ENCODE measurements around the gene DPY19L2.
"Not testable (repeated sequence)": the region's sequence is repeated elsewhere in the genome, so short reads cannot be mapped to it uniquely, and the experiment has no call there.

Gene DPY19L2

GRCh38 chr12:63654481-63654880 is 13.8 kb downstream of the DPY19L2 start:
- not testable (repeated sequence) for H3K27ac Mint-ChIP-seq (ENCODE audit: low read depth); H3K36me3 Mint-ChIP-seq (ENCODE audit: insufficient read depth); DNase-seq (ENCODE audit: low spot score in 2 of 2); H3K4me1 Mint-ChIP-seq; ATAC-seq (replicated peaks; ENCODE audit: extremely low read depth, poor library complexity, severe bottlenecking); H3K4me3 Mint-ChIP-seq; H3K9me3 Mint-ChIP-seq
- peaks cover 17% of the 10 kb centered on the region for H3K27me3 Mint-ChIP-seq

GRCh38 chr12:63649517-63649916 is 18.8 kb downstream of the DPY19L2 start:
- H3K36me3 Mint-ChIP-seq (ENCODE audit: insufficient read depth); H3K4me1 Mint-ChIP-seq; ATAC-seq (replicated peaks; ENCODE audit: extremely low read depth, poor library complexity, severe bottlenecking); H3K4me3 Mint-ChIP-seq; H3K27ac Mint-ChIP-seq (ENCODE audit: low read depth); DNase-seq (ENCODE audit: low spot score in 2 of 2); H3K9me3 Mint-ChIP-seq: not testable (repeated sequence)
- H3K27me3 Mint-ChIP-seq: peaks cover 11% of the 10 kb centered on the region

GRCh38 chr12:63643381-63644140 is 24.7 kb downstream of the DPY19L2 start:
- H3K27me3 Mint-ChIP-seq; H3K27ac Mint-ChIP-seq (ENCODE audit: low read depth); H3K9me3 Mint-ChIP-seq; H3K4me1 Mint-ChIP-seq; DNase-seq (ENCODE audit: low spot score in 2 of 2); H3K36me3 Mint-ChIP-seq (ENCODE audit: insufficient read depth); H3K4me3 Mint-ChIP-seq; ATAC-seq (replicated peaks; ENCODE audit: extremely low read depth, poor library complexity, severe bottlenecking): not testable (repeated sequence)

DNA sequence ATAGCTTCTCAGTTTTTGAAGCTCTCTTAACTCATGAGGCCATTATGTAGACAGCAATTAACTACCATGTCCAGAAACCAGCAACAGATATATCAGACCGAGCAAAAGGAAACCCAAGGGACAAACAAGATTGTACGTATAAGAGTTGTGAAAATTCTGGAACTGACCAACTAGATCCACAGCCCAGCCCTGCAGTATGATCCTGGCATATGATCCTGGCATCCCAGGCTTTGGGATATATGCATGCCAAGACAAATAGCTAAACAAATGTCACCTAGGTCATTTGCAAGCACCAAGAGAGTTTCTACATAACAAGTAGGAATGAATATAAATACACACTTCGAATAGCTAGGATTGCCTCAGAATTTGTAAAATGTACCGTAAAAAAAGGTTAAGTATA is 44.0 kb downstream of the DPY19L2 start:
- DNase-seq (ENCODE audit: low spot score in 2 of 2); H3K9me3 Mint-ChIP-seq; ATAC-seq (replicated peaks; ENCODE audit: extremely low read depth, poor library complexity, severe bottlenecking); H3K4me1 Mint-ChIP-seq; H3K27me3 Mint-ChIP-seq; H3K36me3 Mint-ChIP-seq (ENCODE audit: insufficient read depth); H3K27ac Mint-ChIP-seq (ENCODE audit: low read depth); H3K4me3 Mint-ChIP-seq: not testable (repeated sequence)

GRCh38 chr12:63615544-63615943 is 52.7 kb downstream of the DPY19L2 start:
- H3K27ac Mint-ChIP-seq (ENCODE audit: low read depth); H3K4me3 Mint-ChIP-seq; H3K9me3 Mint-ChIP-seq; DNase-seq (ENCODE audit: low spot score in 2 of 2); ATAC-seq (replicated peaks; ENCODE audit: extremely low read depth, poor library complexity, severe bottlenecking); H3K36me3 Mint-ChIP-seq (ENCODE audit: insufficient read depth); H3K27me3 Mint-ChIP-seq; H3K4me1 Mint-ChIP-seq: not testable (repeated sequence)

DNA sequence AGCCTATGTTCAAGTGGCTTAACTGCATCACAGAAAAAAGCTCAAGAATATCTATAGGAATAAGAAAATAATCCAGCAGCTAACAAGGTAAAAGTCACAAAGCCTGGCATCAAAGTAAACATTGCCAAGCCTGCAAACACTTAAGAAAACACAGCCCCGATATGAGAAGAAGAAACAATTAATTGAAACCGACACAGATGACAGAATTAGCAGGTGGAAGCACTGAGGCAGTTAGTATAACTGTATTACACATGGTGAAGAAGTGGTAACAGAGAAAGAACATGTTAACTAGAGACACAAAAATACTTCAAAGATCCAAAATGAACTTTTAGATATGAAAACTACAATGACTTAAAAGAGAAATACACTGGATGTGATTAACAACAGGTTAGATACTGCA is 57.0 kb downstream of the DPY19L2 start:
- H3K9me3 Mint-ChIP-seq; DNase-seq (ENCODE audit: low spot score in 2 of 2); H3K4me1 Mint-ChIP-seq; ATAC-seq (replicated peaks; ENCODE audit: extremely low read depth, poor library complexity, severe bottlenecking); H3K27ac Mint-ChIP-seq (ENCODE audit: low read depth); H3K36me3 Mint-ChIP-seq (ENCODE audit: insufficient read depth); H3K27me3 Mint-ChIP-seq; H3K4me3 Mint-ChIP-seq: not testable (repeated sequence)

- ATAC-seq (replicated peaks; ENCODE audit: extremely low read depth, poor library complexity, severe bottlenecking); H3K4me3 Mint-ChIP-seq: not testable (repeated sequence)
Measured at GRCh38 chr12:63609281-63609680, 59.0 kb downstream of the DPY19L2 start.

GRCh38 chr12:63604985-63605384 is 63.3 kb downstream of the DPY19L2 start:
- not testable (repeated sequence) for DNase-seq (ENCODE audit: low spot score in 2 of 2); H3K4me1 Mint-ChIP-seq; H3K9me3 Mint-ChIP-seq; H3K27ac Mint-ChIP-seq (ENCODE audit: low read depth); H3K27me3 Mint-ChIP-seq; H3K36me3 Mint-ChIP-seq (ENCODE audit: insufficient read depth); H3K4me3 Mint-ChIP-seq; ATAC-seq (replicated peaks; ENCODE audit: extremely low read depth, poor library complexity, severe bottlenecking)

More at GRCh38 chr12:63609281-63609680, 59.0 kb downstream of the DPY19L2 start:
- not testable (repeated sequence) for H3K9me3 Mint-ChIP-seq; H3K36me3 Mint-ChIP-seq (ENCODE audit: insufficient read depth); H3K27me3 Mint-ChIP-seq; H3K27ac Mint-ChIP-seq (ENCODE audit: low read depth); DNase-seq (ENCODE audit: low spot score in 2 of 2); H3K4me1 Mint-ChIP-seq

GRCh38 chr12:63594828-63595227 is 73.5 kb downstream of the DPY19L2 start:
- H3K27ac Mint-ChIP-seq (ENCODE audit: low read depth); H3K9me3 Mint-ChIP-seq; H3K27me3 Mint-ChIP-seq; H3K4me3 Mint-ChIP-seq; H3K36me3 Mint-ChIP-seq (ENCODE audit: insufficient read depth); H3K4me1 Mint-ChIP-seq; ATAC-seq (replicated peaks; ENCODE audit: extremely low read depth, poor library complexity, severe bottlenecking); DNase-seq (ENCODE audit: low spot score in 2 of 2): not testable (repeated sequence)

DNA sequence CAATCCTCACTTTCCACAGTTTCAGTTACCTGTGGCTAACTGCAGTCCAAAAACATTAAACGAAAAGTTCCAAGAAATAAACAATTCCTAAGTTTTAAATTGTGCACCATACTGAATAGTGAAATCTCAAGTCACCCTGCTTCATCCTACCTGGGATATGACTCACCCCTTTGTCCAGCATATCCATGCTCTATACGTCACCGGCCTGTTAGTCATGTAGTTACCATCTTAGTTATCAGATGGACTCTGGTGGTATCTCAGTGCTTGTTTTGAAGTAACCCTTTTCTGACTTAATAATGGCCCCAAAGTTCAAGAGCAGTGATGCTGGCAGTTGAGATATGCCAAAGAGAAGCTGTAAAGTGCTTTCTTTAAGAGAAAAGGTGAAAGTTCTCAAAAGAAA is 83.9 kb downstream of the DPY19L2 start:
- H3K4me1 Mint-ChIP-seq; ATAC-seq (replicated peaks; ENCODE audit: extremely low read depth, poor library complexity, severe bottlenecking); H3K4me3 Mint-ChIP-seq; H3K27ac Mint-ChIP-seq (ENCODE audit: low read depth); H3K27me3 Mint-ChIP-seq; H3K9me3 Mint-ChIP-seq; H3K36me3 Mint-ChIP-seq (ENCODE audit: insufficient read depth); DNase-seq (ENCODE audit: low spot score in 2 of 2): not testable (repeated sequence)

GRCh38 chr12:63583289-63583688 is 85.0 kb downstream of the DPY19L2 start:
- not testable (repeated sequence) for H3K27ac Mint-ChIP-seq (ENCODE audit: low read depth); DNase-seq (ENCODE audit: low spot score in 2 of 2); H3K4me3 Mint-ChIP-seq; ATAC-seq (replicated peaks; ENCODE audit: extremely low read depth, poor library complexity, severe bottlenecking); H3K36me3 Mint-ChIP-seq (ENCODE audit: insufficient read depth); H3K9me3 Mint-ChIP-seq; H3K4me1 Mint-ChIP-seq; H3K27me3 Mint-ChIP-seq

DNA sequence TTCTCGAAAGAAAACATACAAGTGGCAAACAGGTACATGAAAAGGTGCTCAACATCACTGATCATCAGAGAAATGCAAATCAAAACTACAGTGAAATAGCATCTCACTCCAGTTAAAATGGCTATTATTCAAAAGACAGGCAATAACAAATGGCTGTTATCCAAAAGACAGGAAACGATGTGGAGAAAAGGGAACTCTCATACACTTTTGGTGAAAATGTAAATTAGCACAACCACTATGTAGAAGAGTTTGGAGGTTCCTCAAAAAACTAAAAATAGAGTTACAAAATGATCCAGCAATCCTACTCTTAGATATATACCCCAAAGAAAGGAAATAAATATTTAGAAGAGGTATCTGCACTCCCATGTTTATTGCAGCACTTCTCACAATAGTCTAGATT is 90.7 kb downstream of the DPY19L2 start:
- ATAC-seq (replicated peaks; ENCODE audit: extremely low read depth, poor library complexity, severe bottlenecking); H3K4me3 Mint-ChIP-seq; H3K36me3 Mint-ChIP-seq (ENCODE audit: insufficient read depth); DNase-seq (ENCODE audit: low spot score in 2 of 2); H3K4me1 Mint-ChIP-seq; H3K27ac Mint-ChIP-seq (ENCODE audit: low read depth); H3K27me3 Mint-ChIP-seq: not testable (repeated sequence)
- peaks cover 13% of the 10 kb centered on the region for H3K9me3 Mint-ChIP-seq

GRCh38 chr12:63572038-63572437 is 96.3 kb downstream of the DPY19L2 start:
- H3K4me1 Mint-ChIP-seq; H3K36me3 Mint-ChIP-seq (ENCODE audit: insufficient read depth); H3K27ac Mint-ChIP-seq (ENCODE audit: low read depth); H3K27me3 Mint-ChIP-seq; DNase-seq (ENCODE audit: low spot score in 2 of 2); H3K4me3 Mint-ChIP-seq; ATAC-seq (replicated peaks; ENCODE audit: extremely low read depth, poor library complexity, severe bottlenecking): not testable (repeated sequence)
- peaks cover 13% of the 10 kb centered on the region for H3K9me3 Mint-ChIP-seq

Data from central memory CD8-positive, alpha-beta T cell (primary cell).